ENCODE measurements around the gene ALKBH3.

Gene ALKBH3

DNA sequence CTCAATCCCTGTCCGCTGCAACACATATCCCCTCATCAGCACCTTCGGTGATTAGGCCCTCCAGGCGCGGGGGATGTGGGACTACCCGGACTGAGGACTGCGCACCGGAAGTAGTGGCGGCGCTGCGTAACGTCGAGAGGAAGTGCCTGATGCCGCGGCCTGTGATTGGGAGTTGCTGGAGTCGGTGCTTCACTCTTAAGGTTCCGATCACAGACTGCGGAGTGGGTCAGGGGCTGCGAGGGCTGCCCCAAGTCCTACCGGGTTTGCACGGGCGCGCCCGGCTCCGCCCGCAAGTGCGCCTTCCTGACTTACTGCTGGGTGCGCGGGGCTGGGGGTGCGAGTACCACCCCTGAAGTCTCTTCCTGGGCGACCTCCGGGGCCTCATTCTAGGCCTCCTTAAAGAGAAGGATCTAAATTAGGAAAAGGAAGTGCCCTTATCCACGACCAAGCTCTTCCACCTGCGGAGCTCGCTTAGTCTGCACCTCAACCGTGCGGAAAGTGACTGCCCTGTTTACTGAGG is at the start of gene ALKBH3:
Gene ALKBH3 (plus strand): TSS at position 192 of the 520 bp plus-strand sequence. CDS start 1,822 bp downstream, outside the sequence.
- DNase-seq = peak in 1 of 2 experiments; percentile 69

DNA sequence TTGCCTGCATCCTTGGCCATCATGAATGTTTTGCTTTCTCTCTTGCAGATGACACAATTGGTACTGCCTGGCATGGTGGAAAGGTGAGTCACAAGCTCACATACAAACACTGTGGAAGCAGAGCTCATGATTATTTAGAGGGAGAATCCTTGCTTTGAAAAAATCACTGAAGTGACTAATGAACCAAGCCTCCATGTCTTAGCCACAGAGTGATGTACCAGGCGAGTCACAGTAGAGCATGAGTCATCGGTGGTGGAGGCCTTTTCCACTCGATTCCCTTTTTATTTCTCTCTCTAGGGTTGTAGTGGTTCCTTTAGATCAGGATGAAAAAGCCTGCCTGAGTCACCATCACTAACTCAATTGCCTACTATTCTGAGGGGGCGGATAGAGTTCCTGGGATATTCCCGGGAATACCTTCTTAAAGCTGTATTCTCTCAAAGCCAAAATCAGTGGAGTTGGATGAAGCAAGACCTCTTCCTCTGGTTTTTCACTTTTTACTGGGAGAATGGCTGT is 49.6 kb upstream of the ALKBH3 start:
- DNase-seq = peak in 1 of 2 experiments; percentile 13

DNA sequence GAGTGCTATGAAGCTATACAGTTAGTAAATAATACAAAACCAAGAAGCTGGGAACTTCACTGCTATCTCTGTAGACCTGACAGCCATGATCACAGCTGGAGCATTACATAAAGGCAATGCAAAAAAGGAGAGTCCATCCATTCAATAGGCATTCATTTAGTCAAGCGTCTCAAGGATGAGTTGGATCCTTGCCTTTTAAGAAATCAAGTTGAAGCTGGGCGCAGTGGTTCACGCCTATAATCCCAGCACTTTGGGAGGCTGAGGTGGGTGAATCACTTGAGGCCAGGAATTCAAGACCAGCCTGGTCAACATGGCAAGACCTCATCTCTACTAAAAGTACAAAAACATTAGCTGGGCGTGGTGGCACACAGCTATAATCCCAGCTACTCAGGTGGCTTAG is 48.1 kb upstream of the ALKBH3 start:
- no peak for DNase-seq

DNA sequence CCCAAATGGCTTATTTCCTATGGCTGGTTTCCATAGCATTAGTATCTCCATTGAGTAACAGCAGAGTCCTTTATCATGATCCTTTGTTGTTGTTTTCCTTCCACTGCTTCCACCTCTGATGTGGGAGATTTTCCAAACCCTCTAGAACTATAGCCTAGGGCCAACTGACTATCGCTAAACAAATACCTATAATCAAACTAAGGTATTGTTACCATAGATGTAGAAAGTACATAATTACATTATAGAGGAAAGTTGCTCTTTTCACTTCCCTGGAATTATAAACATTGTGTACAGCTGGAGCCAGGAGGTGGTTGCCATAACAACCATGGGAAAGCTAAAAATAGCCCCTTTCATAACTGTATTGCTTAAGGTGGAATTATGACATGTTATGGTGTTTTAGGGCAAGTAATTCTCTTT is 47.0 kb upstream of the ALKBH3 start:
- peak; percentile 42 to 58 for DNase-seq

DNA sequence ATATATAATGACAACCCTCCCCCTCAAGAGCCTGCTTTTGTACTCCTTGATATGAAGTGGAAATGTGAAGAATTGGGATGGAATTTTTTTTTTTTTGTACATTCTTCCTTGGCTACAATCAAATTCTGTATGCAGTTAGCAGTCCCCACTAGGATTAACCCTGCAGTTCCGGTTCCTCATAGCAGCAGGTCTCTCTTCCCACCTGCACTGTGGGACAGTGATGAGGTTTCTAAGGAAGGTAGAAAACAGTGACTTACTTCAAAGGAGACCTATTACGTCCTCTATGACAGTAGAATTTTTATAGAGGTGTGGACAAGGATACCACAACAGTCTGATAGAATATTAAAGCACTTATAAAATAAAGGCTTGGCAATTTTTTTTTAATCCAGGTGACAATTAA is 46.3 kb upstream of the ALKBH3 start:
- DNase-seq = peak in 1 of 2 experiments; percentile 42

DNA sequence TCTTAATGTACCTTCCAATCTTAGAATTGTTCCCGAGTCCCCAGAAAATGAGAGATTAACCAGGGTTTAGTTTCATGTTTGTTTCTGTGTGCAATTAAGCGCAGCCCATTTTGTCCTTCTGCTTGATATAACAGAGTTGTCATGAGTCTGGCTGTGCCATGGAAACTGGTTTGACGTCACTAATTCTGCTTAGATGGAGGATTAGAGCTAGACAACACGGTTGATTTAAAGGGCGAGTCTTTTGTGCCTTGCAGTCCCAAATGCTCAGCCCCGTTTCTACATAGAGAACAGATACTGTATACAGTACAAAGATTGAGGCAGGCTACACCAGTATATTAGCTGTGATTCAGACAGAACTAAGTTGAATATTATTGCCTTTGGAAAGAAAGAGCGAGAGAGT is 45.5 kb upstream of the ALKBH3 start:
- DNase-seq = peak; percentile 64 to 72

DNA sequence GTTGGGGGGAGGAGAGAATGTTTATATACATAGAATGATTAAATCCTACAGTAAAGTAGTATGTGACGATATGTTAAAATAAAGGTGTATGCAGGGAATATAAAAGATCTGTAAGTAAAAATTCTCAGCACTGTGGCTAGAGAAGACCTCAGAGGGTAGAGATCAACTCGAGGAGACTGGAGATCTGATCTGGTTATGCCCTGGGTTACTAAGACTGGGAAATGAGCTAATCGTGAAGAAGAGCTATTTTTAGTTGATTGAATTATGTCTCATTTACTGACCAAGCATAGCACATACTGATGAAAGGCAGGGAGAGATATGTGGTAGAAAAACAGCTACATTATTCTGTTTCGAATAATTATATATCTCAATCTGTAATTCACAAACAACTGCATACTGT is 42.8 kb upstream of the ALKBH3 start:
- no peak for DNase-seq

DNA sequence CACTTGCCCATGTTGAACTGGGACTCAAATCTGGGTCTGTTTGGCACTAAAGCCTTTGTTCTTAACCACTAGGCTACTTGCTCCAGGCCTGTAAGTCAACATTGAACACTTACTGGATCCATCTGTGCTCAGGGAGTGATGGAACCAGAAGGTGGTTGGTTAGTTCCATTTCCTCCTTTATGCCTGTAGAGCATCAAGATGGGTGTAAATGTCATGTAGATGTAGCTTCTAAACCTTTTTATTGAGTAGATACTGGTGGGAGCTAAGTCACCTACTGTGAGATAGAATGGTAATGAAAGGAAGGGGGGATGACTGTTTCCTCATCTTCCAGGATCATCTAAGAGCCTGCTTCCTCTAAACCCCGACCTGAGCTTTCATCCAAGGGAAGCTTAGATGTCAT is 38.6 kb upstream of the ALKBH3 start:
- DNase-seq = no peak

DNA sequence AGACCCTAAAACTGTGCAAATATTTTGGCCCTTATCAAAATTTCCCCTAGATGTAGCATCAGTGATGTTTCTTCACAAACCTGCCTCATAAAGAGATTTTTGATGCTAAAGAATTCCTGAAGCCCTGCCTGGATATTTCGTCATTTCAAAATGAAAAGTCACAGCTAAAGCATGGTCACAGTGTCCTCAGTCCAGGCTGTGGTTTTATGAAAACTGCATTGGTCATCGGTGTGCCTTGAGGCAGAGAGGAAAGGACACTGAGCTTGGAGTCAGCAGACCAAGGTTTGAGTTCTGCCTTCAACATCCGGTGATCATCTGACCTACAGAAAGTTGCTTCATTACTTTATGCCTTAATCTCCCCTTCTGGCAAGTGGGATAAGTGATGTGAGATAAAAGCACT is 34.8 kb upstream of the ALKBH3 start:
- DNase-seq = no peak

DNA sequence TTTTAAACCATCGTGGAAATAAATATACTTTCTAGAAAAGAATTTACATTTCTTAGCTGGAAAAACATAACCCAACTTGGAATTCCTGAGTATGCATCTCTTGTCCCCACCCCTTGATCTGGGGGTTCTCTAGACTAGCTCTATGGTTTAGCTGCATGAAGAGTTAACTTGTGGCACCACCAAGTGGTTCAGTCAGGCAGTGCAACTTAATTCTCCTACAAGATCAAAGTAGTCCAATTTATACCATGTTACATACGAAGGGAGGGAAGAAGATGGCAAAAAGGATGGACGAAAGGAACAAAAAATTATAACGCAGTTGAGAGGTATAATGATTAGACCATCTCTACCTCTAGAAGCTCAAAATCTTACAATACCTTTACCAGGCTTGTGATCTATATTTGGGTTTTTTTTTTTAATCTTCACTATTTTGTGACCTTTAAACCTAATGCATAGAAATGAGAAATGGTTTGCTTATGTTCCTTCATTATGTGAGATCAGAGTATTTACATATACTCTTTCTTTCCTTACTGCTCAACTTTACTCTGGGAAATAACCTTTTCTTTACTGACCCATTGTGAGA is 28.5 kb upstream of the ALKBH3 start:
- peak in 1 of 2 experiments; percentile 69 for DNase-seq

DNA sequence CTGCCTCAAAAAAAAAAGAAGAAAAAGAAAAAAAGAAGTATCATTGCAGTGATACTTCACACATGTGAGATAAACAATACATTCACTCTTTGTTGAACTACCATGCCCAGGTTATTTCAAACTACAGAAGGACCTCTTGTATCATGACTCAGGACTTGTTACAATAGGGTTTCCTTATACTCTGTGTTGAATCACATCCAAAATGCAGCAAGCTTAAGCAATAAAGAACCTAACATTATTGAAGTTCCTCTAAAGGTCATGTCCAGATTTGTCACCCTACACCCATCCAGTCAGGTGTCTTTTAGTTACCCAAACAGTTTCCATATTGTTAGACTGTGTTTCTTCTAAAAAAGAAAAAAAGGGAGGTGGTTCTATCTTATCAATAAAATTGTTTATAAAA is 26.9 kb upstream of the ALKBH3 start:
- no peak for DNase-seq

DNA sequence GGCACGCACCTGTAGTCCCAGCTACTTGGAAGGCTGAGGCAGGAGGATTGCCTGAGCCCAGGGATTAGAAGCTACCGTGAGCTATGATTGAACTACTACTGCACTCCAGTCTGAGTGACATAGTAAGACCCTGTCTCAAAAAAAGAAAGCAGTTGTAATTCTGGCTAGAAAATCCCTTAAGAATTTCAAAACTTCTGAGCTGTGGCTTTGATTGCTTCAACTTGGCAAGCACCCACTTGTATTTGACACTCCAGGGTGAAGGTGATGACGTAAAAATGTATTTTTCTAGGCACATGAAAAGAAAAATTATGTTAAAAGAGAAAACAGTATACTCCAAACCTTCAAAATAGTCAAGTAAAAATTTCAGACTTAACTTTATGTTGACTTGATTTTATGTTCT is 23.6 kb upstream of the ALKBH3 start:
- DNase-seq = no peak

DNA sequence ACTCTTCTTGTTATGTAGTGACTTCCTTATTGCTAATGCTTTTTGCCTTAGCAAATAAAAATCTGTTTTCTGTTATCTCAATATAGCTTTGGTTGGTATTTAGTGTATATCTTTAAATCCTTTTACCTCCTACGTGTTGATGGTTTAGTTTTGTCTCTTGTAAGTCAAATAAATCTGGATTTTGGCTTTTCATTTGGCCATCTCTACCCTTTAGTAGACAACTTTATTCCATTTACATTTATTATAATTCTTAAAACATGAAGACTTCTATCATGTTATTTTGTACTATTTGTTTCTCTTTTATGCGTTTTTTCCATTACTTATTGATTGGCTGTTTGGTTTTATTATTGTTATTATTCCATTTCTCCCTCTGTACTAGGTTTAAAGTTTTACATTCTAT is 19.5 kb upstream of the ALKBH3 start:
- DNase-seq = no peak

DNA sequence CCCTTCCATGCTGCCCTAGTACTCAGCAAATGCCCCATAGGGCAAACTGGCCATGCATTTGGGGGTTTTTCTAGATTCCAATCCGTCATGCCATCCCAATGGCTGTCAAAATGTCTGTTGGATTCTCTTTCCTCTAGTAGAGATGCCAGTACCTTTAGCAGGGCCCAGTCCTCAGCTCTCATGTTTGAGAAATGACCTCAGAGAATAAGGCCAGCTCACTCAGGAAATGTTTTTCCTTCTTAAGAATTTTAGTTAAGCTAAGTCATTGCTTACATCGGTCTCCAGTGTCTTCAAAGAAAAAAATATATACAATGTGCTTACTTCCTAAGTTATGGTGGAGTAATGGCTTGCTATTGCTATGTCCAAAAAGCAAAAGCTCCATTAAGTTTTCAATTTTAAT is 14.1 kb upstream of the ALKBH3 start:
- no peak for DNase-seq

DNA sequence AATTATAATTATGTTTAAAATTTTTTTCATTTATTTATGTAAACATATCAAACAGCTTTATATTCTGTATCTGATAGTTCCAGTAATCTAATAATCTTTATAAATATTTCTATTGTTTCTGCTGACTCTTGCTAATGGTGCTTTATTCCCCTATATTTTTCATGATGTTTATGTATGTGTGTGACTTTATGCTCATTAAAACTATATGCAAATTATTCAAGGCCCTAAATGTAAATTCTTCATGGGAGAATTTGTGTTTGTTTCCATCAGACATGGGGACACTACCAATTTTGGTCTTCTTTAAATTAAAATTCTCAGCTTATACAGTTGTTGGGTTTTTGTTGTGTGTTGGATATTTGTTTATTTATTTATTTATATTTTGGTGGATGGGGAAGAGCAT is 13.7 kb upstream of the ALKBH3 start:
- DNase-seq = no peak

DNA sequence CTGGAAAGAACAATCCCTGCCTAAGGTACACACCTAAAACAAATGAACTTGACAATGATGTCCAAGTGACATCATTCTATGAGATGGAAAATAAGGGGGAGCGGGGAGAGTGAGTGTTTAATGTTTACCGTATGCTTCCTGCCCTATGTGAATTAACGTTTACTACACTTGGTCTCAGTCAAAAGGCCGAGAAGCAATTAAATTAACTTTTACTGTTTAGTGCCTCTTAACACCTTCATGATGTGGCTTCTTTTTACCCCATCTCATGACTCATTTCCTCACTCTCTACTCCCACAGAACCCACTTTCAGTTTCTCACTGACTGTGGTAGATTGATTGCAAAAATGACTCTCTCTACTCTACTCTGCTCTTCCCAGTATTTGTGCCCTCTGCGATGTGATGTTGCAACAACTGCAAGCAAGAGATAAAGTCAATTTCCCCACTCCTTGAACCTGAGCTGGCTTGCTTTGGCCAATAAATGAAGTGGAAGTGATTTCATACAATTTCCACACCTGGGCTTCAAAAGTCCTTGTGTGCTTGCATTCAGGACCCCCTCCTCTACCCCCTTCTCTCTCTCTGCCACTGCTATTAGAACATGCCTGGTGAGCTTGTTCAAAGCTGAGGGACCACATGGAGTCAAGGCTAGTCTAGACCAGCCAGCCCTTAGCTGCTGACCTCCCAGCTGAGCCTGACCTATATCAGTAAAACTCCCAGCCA is 11.6 kb upstream of the ALKBH3 start:
- no peak for DNase-seq

DNA sequence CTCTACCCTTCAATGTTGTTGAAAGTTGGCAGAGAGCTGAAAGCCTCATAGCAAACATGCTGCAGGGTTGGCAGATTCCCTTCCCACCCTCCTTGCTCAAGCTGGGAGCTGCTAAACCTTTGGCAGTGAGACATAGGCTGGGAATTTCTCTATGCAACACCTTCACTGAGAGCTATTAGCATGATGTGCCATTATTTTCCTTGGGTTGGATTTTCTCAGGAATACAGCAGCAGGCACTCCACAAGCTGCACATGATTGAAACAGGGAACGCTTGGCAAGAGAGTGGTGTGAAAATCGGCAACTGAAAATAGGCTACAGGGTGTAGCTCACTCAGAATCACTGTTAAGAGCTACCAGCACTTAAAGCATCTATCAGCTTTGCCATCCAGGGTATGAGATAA is 9.6 kb upstream of the ALKBH3 start:
- DNase-seq = peak in 1 of 2 experiments; percentile 44

DNA sequence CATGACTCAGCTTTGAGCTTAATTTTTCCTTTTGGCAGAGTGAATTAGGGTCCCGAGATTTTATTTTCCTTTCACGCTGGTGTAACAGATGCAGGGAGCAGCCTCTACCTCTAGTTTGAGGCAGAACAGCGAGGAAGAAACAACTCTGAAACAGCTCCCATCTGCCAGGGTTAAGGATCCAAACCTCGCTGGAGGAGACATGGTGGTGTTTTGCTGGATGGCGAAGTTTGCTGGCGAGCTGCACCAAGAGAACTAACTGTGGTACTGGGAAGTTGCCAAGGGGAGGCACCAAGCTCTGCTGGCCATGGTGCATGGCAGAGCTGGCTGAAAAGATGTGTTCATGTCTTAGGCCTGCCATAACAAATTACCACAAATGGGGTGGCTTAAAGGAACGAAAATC is 7.6 kb upstream of the ALKBH3 start:
- DNase-seq = no peak

DNA sequence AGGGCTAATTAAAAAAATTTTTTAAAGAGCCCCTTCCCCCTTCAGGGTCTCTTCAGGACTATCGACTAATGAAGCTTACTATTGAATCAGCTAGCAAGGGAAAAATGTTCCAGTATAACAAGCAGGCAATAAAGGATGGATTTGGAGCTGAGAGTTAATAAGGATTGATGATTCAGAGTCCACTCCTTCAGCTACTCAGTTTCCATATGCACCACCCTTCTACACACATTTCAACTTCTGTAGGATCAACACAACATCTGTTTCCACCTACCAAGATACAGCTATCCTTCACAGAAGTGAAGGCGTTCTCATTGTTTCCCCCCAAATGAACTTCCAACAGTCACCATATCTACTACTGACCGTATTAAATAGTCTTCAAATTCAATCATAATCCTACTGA is 6.6 kb upstream of the ALKBH3 start:
- no peak for DNase-seq

DNA sequence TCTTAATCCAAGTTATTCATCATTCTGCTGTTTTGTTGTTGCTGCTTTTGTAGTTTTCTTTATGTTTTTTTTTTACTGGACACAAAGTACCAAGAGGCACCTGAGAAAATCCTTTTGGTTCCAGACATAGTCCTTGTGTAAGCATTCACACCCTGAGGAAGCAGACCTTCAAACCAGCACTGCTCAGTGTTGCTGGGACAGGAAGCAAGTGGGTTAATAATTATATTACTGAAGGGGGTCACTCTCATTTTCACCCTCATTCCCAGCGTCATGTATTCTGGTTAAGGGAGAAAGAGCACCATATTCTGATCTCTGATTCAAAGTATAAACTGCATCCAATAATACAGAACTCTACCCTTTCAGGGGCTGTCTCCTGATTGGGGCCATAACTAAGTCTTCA is 5.9 kb upstream of the ALKBH3 start:
- DNase-seq = no peak

DNA sequence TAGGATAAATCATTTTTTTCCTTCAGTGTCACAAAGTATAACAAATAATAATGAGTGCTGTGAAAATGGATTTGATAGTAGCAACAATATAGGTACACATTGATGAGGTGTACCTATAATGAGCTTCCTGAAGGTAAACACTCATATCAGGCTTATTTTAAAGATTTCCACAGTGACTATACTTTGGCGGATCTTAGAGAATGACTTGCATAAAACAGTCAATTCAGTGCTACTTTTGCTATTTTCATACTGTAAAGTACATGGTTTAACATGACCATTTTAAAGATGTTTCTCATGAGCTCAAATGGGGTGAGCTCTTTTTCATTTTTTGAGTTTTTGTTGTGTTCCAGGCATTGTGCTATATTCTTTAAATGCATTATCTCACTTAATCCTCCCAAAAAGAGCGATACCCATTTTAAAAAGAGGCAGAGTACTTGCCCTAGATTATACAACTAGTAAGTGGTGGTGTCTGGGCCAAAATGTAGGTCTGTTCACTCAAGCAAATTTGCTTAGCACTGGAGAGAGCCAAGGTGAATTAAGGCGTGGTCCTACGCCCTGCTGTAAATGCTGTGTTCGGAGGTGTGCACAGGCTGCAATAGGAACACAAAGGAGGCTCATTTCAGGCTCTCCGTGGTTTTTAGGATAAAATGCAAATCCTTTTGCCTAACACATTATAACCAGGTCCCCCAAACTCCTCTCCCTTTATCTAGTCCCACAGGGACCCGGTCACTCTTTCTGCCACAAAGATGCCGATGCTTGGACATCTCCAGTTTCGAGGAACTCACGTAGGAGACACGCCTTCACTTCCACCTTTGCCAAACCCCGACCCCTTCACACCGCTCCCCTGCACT is 617 bp upstream of the ALKBH3 start:
- DNase-seq = no peak

DNA sequence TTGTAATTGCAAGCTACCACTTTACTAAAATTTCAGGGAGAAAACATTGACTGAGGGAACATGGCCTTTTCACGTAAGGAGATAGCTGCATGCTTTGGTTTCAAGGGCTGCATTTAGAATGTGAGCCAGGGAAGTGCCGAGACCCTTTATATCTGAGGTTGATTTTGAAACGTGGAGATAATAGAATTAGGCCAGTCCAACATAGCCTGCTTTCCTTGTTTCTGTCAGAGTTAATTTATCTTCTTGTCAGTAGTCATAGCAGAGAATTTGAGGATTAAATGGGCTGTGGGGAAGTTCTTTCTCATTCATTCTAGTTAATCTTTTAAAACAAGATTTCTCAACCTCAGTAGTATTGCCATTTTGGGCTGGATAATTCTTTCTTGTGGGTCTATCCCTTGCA is 12.2 kb downstream of the ALKBH3 start:
- DNase-seq = no peak

DNA sequence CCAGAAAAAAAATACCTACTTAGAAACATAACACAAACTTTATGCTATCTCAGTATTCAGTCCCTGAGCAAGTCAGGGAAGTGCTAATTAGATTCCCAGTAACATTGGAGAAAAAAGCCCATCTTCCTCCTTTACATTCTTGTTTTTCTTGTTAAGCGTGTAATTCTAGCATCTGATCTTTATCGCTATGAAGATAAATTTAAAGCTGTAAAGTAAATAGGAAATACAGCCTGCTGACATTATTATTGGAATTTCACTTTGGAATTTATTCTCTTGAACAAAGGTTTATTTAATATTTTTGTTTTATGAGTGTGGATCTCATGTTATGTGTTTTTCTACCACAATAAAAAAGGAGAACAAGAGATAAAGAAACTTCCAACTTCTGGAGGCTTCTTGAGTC is 13.9 kb downstream of the ALKBH3 start:
- DNase-seq = no peak
